AG09309 (cell line): ENCODE data around the gene HMCES.

Source experiments
- DNase-seq: peaks from one replicate; pipeline ENCODE4 v3.0.0-alpha.2; 2010; ENCODE audit warnings: low read depth
- H3K4me3 ChIP-seq: 2 replicates; pipeline ENCODE4 v1.5.1; 2011; ENCODE audit warnings: mild to moderate bottlenecking, low read depth, low read length, moderate library complexity; ENCODE audit not compliant: control insufficient read depth
- TF ChIP-seq, protein P1 (sequence below): IDR thresholded peaks from 2 replicates; pipeline ENCODE4 v1.5.1; 2011; ENCODE audit warnings: mild to moderate bottlenecking, low read depth, low read length, inconsistent platforms; ENCODE audit not compliant: insufficient read depth, control insufficient read depth; ENCODE audit errors: missing control alignments

Gene HMCES

DNA sequence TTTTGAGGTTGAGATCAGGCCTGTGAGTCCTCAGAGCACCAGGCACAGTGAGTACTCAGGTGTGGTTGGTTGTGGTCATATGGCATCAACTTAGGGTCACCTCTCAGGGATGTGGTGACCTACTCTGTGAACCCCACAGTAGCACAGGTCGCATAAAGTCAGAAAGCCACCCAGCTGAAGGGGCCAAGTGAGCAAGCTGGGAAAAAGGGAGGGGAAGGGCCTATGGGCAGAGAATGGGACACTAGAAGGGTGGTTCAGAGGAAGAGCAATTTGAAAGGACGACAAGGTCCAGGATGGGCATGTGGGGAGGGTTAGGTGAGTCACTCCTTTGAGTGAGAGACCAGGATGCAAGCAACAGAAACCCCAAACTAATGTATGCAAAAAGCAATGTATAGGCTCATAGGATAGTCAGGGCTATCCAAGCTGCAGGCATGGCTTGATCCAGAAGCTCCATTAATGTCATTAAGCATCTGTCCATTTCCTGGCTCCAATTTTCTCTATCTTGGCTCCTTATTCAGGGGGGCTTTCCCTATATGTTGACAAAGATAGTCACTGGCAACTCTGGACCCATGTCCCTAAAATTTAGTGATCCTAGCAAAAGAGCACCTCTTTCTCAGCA is 33.5 kb downstream of the HMCES start:
- H3K4me3 ChIP-seq, result no peak overlapping the region
- DNase-seq, result no peak

DNA sequence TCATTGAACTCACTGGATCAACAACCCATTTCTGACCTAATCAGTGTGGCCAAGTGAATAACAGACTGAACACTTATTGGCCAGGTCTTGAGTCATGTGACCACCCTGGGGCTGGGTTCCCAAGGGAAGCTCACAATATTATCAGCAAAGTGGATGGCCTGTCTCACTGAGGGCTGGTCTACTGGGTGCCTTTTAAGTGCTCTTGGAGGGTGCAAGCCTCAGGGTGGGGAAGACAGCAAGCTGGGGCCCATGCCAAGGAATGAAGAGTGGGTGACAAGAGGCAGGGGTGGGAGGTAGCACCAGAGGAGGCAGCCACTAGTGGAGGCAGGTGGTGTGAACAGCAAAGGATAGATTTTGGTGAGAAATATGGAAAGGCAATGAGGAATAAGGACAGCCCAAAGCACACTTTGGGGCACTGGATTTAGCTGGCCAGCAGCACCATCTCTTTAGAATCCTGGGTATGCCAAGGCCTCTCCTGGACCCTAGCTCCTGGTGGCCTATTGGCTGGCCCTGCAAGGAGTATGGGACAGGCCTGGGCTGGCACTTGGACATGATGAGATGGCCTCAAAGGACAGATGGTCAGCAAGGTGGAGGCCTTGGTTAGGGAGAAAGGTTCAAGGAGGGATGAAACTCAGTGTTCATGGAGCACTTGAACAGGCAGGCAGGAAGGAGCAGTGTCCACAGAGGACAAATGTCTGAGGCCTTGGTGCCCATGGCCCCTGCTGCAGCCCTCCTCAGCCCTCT is 34.2 kb downstream of the HMCES start:
- H3K4me3 ChIP-seq, result no peak overlapping the region
- no peak for DNase-seq

More for the DNA sequence above, 33.5 kb downstream of the HMCES start:
- TF ChIP-seq, protein P1, sequence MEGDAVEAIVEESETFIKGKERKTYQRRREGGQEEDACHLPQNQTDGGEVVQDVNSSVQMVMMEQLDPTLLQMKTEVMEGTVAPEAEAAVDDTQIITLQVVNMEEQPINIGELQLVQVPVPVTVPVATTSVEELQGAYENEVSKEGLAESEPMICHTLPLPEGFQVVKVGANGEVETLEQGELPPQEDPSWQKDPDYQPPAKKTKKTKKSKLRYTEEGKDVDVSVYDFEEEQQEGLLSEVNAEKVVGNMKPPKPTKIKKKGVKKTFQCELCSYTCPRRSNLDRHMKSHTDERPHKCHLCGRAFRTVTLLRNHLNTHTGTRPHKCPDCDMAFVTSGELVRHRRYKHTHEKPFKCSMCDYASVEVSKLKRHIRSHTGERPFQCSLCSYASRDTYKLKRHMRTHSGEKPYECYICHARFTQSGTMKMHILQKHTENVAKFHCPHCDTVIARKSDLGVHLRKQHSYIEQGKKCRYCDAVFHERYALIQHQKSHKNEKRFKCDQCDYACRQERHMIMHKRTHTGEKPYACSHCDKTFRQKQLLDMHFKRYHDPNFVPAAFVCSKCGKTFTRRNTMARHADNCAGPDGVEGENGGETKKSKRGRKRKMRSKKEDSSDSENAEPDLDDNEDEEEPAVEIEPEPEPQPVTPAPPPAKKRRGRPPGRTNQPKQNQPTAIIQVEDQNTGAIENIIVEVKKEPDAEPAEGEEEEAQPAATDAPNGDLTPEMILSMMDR, result no peak

DNA sequence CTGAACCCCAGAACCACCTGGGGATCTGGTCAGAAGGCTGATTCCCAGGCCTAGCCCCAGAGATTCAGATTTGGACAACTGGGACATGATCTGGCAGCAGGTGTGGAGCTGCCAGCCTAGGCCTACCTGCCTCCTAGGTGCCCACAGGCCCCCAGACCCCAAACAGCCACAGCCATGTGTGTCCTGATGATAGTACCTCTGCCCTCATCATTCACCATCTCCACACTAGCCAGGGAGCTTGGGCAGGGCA is 34.7 kb downstream of the HMCES start:
- H3K4me3 ChIP-seq, result no peak overlapping the region
- DNase-seq, result no peak
- TF ChIP-seq, protein P1, result no peak

More for the DNA sequence above, 34.2 kb downstream of the HMCES start:
- TF ChIP-seq, protein P1, result no peak

DNA sequence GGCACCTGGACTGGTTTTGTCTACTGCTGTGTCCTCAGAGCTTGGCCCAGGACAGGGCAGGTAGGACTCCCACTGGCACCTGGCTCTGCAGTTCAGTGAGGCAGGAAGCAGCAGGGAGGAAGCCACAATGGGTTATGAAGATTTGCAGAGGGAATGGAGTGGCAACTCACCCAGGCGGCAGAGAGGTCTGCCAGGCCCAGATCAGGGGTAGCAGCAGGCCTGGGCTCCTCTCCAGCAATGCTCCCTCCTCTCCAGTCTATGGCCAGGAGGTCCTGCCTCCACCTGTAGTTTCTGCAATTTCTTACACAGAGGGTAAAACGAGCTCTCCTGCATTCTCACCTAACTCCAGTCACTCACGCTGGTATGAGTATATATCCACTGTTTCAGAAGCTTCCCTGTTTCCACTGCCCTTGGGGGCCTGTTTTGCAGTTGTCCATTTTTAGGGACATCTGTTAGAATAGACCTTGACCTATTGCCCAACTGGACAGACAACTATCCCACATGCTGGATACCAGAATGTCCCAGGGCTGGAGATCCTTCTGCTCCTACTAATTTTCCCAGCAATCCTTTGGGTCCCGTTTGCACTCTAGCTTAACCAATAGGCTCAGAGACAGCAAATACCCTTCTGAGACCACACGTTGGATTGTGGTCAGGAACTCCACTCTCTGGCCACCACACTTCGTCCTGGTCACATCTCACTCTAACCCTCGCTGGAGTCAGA is 35.2 kb downstream of the HMCES start:
- peak overlapping the region; percentile 76 for H3K4me3 ChIP-seq
- peak; percentile 14 for DNase-seq
- TF ChIP-seq, protein P1, result no peak

DNA sequence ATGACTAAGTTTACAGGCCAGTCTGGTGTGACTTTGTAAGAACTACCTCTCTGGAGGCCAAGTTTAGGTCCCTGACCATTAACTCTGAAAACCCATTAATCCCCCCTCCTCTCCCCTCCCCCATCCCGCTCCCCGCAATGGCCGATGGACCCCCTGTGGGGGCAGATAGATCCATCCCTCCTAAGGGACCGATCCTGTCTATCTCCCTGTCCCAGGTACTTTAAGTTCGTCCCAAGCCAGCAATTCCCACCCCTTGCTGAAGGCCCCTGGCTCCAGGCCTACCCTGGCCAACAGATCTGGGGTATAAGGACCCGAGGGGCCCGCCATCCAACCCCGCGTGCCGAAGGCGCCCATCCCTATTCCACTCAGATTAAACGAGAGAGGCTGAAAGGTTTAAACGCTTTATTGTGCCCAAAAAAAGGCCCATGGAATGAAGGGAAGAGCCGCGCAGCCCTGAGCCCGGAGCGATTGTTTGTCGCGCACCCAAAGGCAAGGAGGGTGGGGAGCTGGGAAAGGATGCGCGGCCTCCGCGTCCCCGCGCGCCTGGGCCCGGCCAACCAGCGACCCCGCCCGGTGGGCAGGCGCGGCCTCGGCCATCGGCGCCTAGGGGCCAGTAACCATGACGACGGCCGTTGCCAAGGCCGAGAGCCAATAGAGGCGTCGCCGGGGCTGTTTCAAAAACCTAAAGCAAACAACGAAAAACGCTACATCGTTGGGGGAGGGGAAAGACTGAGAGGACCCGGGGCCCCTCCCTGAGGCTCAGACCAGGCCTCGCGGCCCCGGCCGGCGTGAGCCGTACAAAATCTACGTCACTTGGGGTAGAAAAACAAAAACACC is 35.9 kb downstream of the HMCES start:
- H3K4me3 ChIP-seq, result peak overlapping the region; percentile 76
- TF ChIP-seq, protein P1, result no peak
- peak; percentile 37 for DNase-seq

DNA sequence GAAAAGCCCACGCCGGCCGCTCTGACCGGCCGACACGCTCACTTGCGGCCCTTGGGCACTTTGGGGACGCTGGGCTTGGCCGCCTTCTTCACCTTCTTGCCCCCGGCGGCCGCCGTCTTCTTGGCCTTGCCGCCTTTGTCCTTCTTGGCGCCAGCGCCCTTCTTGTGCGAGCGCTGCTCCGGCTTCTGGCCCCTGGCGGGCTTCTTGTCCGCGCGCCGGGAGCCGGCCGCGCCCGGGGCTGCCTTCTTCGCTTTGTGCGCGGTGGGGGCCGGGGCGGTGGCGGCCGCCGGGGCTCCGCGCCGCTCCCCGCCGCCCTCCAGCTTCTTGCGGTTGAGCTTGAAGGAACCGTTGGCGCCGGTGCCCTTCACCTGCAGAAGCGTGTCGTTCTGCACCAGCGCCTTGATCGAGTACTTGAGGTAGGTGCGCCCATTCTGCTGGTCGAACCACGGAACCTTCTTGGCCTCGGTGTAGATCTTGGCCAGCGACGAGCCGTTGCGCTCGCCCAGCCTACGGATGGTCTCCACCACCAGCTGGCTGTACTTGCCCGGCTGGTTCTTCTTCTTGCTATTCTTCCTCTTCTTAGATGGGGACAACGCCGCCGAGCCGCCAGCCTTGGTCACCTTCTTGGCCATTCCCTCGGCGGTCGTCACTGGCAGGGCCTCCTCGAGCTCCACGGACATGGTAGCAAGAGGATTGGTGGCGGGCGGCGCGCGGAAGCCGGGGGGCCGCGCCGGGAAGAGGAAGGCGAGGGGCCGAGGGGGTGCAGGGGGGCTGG is 36.7 kb downstream of the HMCES start:
- H3K4me3 ChIP-seq, result peak overlapping the region; percentile 76
- TF ChIP-seq, protein P1, result no peak
- DNase-seq, result no peak
